Lower lobe of right lung (tissue), 2 donors: ENCODE data around the gene CACNB1. TPM values are rescaled to one million over a fixed set of nuclear protein-coding genes. Genes with fewer than 3 reads are reported as not detected.

Experiments used
- ATAC-seq, 2 donors: fragments of 200-7000 bp; cut with Tn5 transposase; one replicate each; pipeline ENCODE4 v1.9.1; 2020 to 2022; ENCODE audit warnings: mild to moderate bottlenecking in 2 of 2, moderate library complexity in 2 of 2
- DNase-seq: peaks from one replicate; pipeline ENCODE4 v3.0.0-alpha.2; 2020
- H3K27ac ChIP-seq: fragments of 200-600 bp; one replicate; pipeline ENCODE4 v1.8.0; 2022
- H3K27me3 ChIP-seq: fragments of 200-600 bp; one replicate; pipeline ENCODE4 v1.8.0; 2022; ENCODE audit warnings: low read depth
- H3K36me3 ChIP-seq: fragments of 200-600 bp; one replicate; pipeline ENCODE4 v1.8.0; 2022; ENCODE audit warnings: mild to moderate bottlenecking
- H3K4me1 ChIP-seq: fragments of 200-600 bp; one replicate; pipeline ENCODE4 v1.8.0; 2022
- H3K4me3 ChIP-seq: fragments of 200-600 bp; one replicate; pipeline ENCODE4 v1.8.0; 2022; ENCODE audit warnings: mild to moderate bottlenecking
- H3K9me3 ChIP-seq: fragments of 200-600 bp; one replicate; pipeline ENCODE4 v1.8.0; 2022
- intact Hi-C: fragments of 100-400 bp; cut with DNase I; formaldehyde crosslinking; loops from one replicate; pipeline ENCODE4 v1.11.0; 2022
- total RNA-seq: library from RNA; stranded (reverse); fragmentation: NEBNext Ultra II Directional; extraction: Animal tissue kit (Norgen Biotek cat#: 25700); gene quantifications from one replicate; pipeline ENCODE4 v1.2.1, GENCODE V29; 2021
- TF ChIP-seq, protein P1 (sequence below): fragments of 200-600 bp; IDR thresholded peaks from one replicate; pipeline ENCODE4 v1.8.0; 2022; ENCODE audit warnings: antibody characterized with exemption, mild to moderate bottlenecking
- donor health status: DM: no; HTN: yes; CAD: no; lungs with severe emphysema.

CACNB1 gene
- total RNA-seq, 1 donor from 2014 or later: 21.3 TPM

DNA sequence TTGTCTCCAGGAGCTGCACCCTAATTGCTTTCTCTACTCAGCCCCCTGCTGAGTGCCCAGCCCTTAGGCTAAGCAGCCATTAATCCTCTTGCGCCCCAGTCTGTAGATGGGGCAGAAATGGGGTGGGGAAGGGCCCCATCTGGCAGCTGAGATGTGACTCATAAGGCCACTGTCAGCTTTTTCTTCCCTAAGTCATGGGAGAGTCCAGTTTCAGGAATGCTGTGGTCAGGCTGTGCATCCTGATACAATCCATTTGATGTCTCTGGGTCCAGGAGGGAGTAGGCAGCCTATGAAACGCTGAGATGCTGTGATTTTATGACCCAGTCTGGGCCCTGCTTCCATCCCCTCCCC is 58.3 kb downstream of the CACNB1 start:
- H3K27ac ChIP-seq: no peak overlapping the region
- DNase-seq (no peak), ATAC-seq (no peak)
- H3K9me3 ChIP-seq: no peaks in the 10 kb centered on the region
- H3K4me1 ChIP-seq: no peaks in the 10 kb centered on the region
- TF ChIP-seq, protein P1, sequence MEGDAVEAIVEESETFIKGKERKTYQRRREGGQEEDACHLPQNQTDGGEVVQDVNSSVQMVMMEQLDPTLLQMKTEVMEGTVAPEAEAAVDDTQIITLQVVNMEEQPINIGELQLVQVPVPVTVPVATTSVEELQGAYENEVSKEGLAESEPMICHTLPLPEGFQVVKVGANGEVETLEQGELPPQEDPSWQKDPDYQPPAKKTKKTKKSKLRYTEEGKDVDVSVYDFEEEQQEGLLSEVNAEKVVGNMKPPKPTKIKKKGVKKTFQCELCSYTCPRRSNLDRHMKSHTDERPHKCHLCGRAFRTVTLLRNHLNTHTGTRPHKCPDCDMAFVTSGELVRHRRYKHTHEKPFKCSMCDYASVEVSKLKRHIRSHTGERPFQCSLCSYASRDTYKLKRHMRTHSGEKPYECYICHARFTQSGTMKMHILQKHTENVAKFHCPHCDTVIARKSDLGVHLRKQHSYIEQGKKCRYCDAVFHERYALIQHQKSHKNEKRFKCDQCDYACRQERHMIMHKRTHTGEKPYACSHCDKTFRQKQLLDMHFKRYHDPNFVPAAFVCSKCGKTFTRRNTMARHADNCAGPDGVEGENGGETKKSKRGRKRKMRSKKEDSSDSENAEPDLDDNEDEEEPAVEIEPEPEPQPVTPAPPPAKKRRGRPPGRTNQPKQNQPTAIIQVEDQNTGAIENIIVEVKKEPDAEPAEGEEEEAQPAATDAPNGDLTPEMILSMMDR: no peak
- no peaks in the 10 kb centered on the region for H3K27me3 ChIP-seq
- intact Hi-C loops: no loop called here
- no peak overlapping the region for H3K4me3 ChIP-seq
- no peaks in the 10 kb centered on the region for H3K36me3 ChIP-seq

DNA sequence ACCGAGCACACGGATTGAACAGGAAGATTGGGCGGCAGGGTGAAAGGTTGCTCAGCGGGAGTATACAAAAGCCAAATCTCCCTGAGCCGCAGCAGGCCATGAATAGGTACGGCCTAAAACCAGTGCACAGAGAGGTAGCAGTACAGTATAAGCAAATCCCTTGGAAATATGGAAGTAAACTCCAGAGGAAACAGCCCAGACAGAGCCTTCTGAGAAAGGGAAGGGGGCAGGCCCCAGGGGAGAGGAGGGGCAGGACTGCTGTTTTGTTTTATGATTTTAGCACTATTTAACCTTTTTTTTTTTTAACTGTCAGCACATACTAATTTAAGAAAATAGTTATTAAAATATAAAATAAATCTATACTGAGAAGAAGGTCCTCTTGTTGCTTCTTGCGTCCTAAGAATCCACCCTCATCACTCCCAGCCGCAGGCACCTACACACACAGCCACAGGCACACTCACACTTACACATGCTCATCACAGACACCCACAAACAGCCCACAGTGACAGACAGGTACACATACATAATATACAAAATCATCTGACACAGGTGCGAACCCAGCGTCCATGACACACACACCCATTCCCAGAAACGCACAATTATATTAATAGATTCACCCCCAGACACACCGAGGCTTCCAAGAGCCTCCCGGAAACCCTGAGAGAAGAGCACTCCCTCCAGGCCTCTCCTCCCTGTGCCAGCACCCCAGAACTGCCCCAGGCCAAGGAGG is 58.9 kb downstream of the CACNB1 start:
- Histone ChIP-seq H3K27ac (no peak overlapping the region), H3K4me1 (no peaks in the 10 kb centered on the region), H3K36me3 (no peaks in the 10 kb centered on the region), H3K27me3 (no peaks in the 10 kb centered on the region), H3K9me3 (no peaks in the 10 kb centered on the region), H3K4me3 (no peak overlapping the region)
- intact Hi-C loops: no loop called here
- no peak for DNase-seq
- TF ChIP-seq, protein P1: no peak
- no peak for ATAC-seq

DNA sequence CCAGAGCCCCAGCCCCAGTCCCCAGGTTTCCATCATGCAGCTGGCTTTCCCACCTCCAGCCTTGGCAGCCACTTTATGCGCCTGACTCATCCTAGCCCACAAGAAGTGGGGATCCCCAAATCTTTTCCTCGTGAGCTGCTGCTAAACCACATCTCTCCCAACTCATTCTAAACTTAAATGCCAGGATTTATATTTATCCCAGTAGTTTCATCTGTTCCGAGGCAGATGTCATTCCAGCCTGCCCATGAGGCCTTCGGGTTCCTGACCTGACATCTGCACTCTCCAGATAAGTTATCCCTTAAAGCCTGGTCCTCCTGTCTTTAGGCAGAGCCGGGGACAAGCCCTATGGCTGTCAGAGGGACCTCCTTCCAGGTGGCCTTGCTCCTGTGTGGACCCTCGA is 62.6 kb downstream of the CACNB1 start:
- H3K36me3 ChIP-seq: no peaks in the 10 kb centered on the region
- TF ChIP-seq, protein P1: no peak
- intact Hi-C loops: no loop called here
- DNase-seq (no peak), ATAC-seq (no peak)
- no peak overlapping the region for H3K27ac ChIP-seq
- H3K4me3 ChIP-seq: no peak overlapping the region
- H3K4me1 ChIP-seq: no peaks in the 10 kb centered on the region
- H3K9me3 ChIP-seq: no peaks in the 10 kb centered on the region
- H3K27me3 ChIP-seq: no peaks in the 10 kb centered on the region

DNA sequence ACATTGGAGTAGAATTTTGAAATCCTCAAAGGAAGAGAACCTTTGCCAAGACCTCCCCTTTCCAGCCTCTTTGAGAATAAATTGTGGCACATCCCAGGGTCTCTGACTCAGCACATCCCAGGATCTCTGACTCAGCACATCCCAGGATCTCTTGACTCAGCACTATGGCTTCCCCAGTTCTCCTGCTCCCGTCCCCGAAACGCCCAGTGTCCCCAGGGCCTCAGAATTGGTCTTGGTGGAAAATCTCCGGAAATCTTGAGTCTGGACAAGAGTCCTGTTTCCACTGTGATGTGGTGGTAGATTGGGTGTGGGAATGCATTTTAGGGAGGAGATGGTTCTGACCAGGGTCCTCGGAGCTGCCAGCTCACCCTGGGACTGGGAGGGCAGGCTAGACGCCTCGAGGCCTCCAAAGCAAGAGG is 65.3 kb downstream of the CACNB1 start:
- ATAC-seq: no peak
- no peak overlapping the region for H3K4me3 ChIP-seq
- intact Hi-C loops: no loop called here

DNA sequence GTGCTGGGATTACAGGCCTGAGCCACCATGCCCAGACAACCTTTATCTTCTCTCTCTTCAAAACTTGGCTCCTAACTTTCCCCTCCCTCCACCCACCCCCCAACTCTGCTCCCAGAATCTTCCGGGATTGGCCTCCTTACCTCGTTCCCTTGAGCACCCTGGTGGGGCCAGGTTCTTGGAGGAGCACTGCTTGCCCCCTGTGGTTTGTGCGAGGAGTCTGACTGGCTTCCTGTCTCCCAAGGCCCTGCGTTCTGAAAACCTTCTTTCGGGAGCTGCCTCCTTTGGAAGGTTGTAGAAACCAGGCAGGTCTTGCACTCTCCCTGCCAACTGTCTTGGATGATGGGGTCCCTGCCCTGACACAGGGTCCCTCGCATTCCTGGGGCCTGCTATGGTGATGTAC is 65.9 kb downstream of the CACNB1 start:
- Histone ChIP-seq H3K4me3 (no peak overlapping the region), H3K36me3 (no peaks in the 10 kb centered on the region), H3K27ac (no peak overlapping the region), H3K4me1 (no peaks in the 10 kb centered on the region), H3K9me3 (no peaks in the 10 kb centered on the region), H3K27me3 (no peaks in the 10 kb centered on the region)
- TF ChIP-seq, protein P1: no peak
- intact Hi-C loops: no loop called here
- DNase-seq: no peak
- ATAC-seq: peak in 1 of 2 donors; percentile 35

More for the DNA sequence above, 65.3 kb downstream of the CACNB1 start:
- Histone ChIP-seq H3K27ac (no peak overlapping the region), H3K4me1 (no peaks in the 10 kb centered on the region), H3K27me3 (no peaks in the 10 kb centered on the region), H3K9me3 (no peaks in the 10 kb centered on the region), H3K36me3 (no peaks in the 10 kb centered on the region)
- TF ChIP-seq, protein P1: no peak
- DNase-seq: no peak
